ENCODE data around the gene PDC. TPM values are rescaled to one million over a fixed set of nuclear protein-coding genes. Genes with fewer than 3 reads are reported as not detected.

Gene PDC
- total RNA-seq, 1 donor from 2014 or later, result not detected

- no peak for DNase-seq (ENCODE audit: low read depth)
- TF ChIP-seq, protein P1, sequence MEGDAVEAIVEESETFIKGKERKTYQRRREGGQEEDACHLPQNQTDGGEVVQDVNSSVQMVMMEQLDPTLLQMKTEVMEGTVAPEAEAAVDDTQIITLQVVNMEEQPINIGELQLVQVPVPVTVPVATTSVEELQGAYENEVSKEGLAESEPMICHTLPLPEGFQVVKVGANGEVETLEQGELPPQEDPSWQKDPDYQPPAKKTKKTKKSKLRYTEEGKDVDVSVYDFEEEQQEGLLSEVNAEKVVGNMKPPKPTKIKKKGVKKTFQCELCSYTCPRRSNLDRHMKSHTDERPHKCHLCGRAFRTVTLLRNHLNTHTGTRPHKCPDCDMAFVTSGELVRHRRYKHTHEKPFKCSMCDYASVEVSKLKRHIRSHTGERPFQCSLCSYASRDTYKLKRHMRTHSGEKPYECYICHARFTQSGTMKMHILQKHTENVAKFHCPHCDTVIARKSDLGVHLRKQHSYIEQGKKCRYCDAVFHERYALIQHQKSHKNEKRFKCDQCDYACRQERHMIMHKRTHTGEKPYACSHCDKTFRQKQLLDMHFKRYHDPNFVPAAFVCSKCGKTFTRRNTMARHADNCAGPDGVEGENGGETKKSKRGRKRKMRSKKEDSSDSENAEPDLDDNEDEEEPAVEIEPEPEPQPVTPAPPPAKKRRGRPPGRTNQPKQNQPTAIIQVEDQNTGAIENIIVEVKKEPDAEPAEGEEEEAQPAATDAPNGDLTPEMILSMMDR (conservative IDR thresholded peaks at IDR 0.05; ENCODE audit: low read depth, low read length), result no peak
- no peak overlapping the region for H3K4me3 ChIP-seq (ENCODE audit: low read depth, low read length)
Observed at GRCh38 chr1:186497651-186498050, 36.7 kb upstream of the PDC start.

DNA sequence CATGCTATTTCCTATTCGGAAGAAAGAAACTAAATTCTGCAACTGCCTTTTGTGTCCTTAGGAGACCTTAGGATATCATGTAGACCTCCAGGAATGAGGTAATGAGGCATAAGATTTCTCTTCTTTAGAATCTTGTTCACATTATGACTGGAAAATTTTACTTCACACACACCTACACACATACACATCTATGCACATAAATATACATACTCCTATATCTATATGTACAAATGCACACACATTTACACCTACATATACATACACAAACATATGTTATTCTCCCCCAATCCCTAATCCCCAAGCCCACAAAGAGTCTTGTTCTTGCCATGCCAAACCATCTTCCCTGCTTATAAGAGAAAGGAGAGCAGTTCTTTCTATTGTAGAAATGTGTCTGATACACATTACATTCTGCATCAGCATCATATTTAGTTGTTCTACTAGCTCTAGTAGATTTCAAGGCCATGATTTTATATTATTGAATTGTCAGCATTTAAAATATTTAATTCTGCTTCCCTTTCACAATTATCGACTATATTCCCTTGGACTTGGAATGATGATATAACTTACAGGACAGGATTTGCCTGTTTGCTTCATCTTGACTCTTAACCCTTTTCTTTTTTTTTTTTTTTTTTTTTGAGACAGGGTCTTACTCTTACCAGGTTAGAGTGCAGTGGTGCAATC lies 35.4 kb upstream of the PDC start:
- no peak overlapping the region for H3K4me3 ChIP-seq (ENCODE audit: low read depth, low read length)
- no peak for DNase-seq (ENCODE audit: low read depth)
- TF ChIP-seq, protein P1 (conservative IDR thresholded peaks at IDR 0.05; ENCODE audit: low read depth, low read length), result no peak

DNA sequence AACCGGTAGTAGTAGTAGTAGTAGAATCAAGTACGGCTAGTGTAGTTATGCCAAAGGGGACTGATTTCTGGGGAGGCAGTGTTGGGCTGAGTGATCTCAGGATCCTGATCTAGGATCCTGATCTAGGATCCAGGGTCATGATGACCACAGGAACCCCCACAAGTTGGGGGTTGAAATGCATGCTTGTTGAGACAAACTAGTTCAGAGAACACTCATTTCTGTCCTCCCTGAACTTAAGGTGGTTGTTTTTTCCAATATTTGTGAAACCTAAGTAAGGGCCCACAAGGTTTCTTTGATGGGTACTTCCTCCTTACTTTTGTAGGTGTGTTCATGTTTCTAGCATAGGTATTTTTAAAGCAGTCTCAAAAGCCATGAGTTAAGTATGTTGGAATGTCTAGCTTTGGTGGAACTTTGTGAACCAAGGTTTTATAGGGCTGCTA lies 33.9 kb upstream of the PDC start:
- TF ChIP-seq, protein P1 (conservative IDR thresholded peaks at IDR 0.05; ENCODE audit: low read depth, low read length), result no peak
- no peak overlapping the region for H3K4me3 ChIP-seq (ENCODE audit: low read depth, low read length)
- no peak for DNase-seq (ENCODE audit: low read depth)

DNA sequence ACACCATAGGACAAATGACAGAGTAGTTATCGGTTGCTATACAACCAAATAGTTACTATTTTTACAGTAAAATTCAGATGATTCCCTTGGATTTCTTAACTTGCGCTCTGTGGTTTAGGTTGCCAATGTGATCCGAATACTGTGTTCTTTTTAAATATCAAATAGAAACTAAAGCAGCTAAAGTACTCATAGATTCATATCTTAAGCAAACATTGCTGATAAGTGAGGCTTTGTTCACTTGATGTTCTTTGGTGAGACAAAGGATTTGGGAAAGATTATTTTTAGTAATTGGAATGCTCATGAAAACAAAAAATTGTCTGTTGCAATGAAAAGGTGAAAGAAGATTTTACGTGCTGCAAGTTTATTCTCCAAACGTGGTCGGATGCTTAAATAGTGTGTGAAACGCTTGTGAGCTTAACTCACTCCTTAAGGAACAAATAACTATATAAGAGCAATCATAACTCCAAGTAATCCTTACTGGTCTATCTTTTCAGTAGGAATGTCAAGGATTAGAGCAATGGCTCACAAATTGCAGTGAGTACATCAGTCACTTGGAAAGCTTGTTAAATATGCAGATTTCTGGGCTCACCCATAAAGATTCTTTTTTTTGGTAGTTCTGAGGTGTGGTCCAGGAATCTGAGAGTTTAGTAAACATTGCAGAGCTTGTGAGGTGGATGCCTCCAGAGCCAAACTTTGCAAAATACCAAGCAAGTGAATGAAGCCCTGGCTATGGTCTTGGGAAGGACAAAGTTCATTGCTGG lies 31.8 kb upstream of the PDC start:
- no peak for DNase-seq (ENCODE audit: low read depth)
- TF ChIP-seq, protein P1 (conservative IDR thresholded peaks at IDR 0.05; ENCODE audit: low read depth, low read length), result no peak
- no peak overlapping the region for H3K4me3 ChIP-seq (ENCODE audit: low read depth, low read length)

DNA sequence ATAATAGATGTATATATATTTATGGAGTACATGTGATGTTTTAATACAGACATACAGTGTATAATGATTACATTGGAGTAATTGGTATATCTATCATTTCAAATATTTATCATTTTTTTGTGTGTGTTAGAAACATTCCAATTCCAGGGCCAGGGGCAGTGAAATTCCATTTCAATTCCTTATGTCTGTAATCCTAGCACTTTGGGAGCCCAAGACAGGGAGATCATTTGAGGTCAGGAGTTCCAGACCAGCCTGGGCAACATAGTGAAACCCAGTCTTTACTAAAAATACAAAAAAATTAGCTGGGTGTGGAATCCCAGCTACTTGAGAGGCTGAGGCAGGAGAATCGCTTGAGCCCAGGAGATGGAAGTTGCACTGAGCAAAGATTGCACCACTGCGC lies 30.4 kb upstream of the PDC start:
- TF ChIP-seq, protein P1 (conservative IDR thresholded peaks at IDR 0.05; ENCODE audit: low read depth, low read length), result no peak
- DNase-seq (ENCODE audit: low read depth), result no peak
- H3K4me3 ChIP-seq (ENCODE audit: low read depth, low read length), result no peak overlapping the region

GRCh38 chr1:186487163-186487562 lies 26.2 kb upstream of the PDC start:
- TF ChIP-seq, protein P1 (conservative IDR thresholded peaks at IDR 0.05; ENCODE audit: low read depth, low read length), result no peak
- DNase-seq (ENCODE audit: low read depth), result no peak
- H3K4me3 ChIP-seq (ENCODE audit: low read depth, low read length), result no peak overlapping the region
